Activated CD8-positive, alpha-beta memory T cell treated with anti-CD3 and anti-CD28 coated beads for 24 hours (primary cell): ENCODE data around the gene MTARC2.
"Not testable (repeated sequence)": the region's sequence is repeated elsewhere in the genome, so short reads cannot be mapped to it uniquely, and the experiment has no call there.

Experiments used
- DNase-seq: peaks from one replicate; pipeline ENCODE4 v3.0.0-alpha.2; 2020

Gene MTARC2

GRCh38 chr1:220748089-220748934 is at the start of gene MTARC2:
TSS of gene MTARC2 (plus strand) at chr1:220748322. CDS start at chr1:220748532, 210 bp downstream.
- no peak for DNase-seq

- no peak for DNase-seq
These were observed 49.5 kb upstream of the MTARC2 start for GRCh38 chr1:220698607-220699016.

GRCh38 chr1:220699044-220699443 is 49.1 kb upstream of the MTARC2 start:
- no peak for DNase-seq

DNA sequence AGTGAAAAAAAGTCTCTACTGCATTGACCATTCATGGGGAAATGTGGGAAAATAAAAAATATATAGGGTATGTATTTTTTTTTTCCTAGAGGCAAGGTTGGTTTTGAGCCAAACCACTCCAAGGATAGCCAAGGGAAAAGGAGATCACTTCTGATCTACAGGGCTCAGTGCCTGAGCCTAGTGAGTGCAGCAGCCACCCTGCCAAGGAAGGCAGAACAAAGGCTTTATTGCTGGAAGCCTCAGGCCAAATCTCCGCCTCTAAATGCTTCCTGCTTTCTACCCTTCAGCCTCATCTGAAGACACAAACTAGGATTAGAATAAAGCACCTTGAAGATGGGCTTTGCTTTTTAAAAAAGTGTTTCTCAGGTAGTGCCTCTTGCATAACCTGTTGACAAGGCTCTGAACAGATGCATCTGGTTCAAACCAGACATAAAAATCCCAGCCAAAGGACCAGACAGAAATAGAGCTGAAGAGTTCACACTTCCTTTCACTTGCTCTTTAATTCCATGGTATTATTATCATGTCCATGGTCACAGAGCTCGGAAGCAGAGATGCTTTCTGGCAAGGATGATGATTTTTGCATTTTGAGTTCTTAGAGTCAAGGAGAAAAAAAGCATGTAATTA is 47.5 kb upstream of the MTARC2 start:
- no peak for DNase-seq

DNA sequence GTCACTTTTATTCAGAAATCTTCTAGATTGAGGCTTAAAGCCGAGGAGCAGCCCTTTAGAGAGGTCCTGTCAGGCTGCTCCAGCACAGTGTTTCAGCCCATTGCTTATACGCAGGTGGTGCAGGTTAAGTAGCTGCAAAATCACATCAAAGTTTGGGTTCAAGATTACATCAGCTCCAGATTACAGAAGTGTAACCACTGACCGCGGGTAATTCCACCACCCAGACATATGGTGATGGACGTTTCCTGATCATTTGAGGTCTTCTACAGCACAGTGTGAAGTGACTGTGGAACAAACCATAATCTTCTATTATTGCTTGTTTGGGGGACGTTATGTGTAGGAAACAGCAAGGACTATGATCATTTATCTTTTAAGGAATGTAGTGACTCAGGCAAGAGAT is 46.1 kb upstream of the MTARC2 start:
- no peak for DNase-seq

DNA sequence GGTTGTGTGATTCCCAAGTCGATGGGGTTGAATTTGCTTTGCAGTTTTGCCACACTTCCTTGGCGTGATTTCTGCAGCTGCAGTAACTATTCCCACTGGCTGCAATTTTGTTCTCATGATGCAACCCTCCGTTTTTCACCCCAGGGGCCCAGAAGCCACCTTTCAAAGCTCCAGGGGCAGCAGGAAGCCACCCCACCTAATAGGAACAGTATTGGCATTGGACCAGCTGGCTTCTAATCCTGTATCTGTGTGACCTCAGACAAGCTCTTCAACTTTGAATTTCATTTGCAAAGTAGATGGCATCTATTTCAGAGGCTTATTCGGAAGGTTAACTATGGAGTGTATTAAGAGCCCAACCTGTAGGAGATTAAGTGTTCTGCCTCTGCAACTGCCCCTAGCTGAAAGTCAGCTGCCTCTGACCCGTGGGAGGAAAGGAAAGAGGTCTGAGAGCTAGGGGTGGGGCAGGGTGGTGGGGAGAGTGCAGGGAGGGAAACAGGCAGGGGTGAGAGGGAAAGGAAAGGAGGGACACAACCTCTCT is 45.3 kb upstream of the MTARC2 start:
- no peak for DNase-seq

DNA sequence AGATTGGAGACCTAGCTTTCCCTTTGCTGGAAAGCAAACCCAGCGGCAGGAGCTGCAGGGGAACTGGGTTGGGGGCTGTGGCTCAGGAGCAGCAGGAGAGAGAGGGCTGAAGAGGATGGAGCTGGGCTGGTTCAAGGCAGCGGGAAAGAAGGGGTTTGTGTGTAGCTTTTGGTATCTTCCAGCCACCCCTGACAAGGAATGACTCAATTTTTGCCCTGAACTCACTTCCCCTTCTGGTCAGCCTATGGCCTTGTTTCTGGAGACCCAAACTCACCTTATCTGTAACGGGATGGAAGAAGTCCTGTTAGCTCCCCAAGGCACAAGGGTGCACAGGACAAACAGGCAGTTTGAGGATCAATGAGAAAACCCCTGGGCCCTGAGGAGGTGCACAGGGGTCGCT is 44.8 kb upstream of the MTARC2 start:
- no peak for DNase-seq

DNA sequence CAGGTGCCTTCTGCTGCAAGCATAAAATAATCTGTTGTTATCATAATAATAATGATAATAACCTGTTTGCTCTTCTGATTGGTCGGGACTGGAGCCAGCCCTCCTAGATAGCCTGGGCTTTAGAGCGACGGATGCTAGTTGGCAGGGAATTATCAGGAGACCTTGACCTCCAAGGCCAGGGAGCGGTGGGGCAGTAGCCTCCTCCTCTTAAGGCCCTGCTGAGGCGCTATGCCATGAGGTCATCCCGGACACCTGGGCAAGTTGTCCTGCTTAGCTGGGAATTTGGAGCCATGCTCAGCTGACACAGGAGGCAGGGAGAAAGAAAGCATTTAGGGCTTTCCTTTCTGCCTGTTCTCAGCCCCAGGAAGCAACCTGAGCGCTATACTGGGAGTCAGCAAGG is 42.3 kb upstream of the MTARC2 start:
- no peak for DNase-seq

GRCh38 chr1:220706480-220706879 is 41.6 kb upstream of the MTARC2 start:
- no peak for DNase-seq

GRCh38 chr1:220707160-220707559 is 41.0 kb upstream of the MTARC2 start:
- DNase-seq, result no peak

GRCh38 chr1:220708244-220708643 is 39.9 kb upstream of the MTARC2 start:
- DNase-seq, result no peak

DNA sequence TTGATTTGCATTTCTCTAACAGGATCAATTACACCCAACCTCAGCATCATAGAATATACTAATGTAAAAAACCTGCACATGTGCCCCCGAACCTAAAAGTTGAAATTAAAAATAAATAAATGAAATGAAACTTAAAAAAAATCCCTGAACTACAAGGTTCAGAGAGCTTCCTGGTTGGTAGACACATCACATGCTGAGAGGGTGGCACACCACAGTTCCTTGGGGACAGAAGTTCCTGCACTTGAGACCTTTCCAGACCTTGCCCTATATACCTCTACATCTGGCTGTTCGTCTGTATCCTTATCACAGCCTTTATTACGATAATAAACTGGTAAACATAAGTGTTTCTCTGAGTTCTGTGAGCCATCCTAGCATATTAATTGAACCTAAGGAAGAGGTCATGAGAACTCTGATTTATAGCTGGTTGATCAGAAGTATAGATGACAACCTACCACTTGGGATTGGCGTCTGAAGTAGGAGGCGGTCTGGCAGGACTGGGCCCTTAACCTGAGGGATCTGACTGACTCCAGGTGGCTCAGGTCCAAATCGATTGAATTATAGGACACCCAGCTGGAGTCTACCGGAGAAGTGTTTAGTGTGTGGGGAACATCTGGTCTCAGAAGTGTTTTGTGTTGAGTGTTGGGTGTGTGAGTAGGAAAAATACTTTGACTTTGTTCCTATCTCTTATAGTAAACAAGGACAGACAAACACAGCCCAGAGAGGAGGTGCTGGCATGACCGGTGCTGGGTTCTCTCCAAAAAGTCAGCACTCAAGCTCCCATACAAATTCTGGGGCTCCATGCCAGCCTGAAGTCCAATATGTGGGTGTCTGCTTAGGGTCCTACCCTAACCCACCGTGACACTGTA is 39.0 kb upstream of the MTARC2 start:
- DNase-seq, result no peak

GRCh38 chr1:220710333-220710732 is 37.8 kb upstream of the MTARC2 start:
- no peak for DNase-seq

GRCh38 chr1:220711056-220711809 is 36.9 kb upstream of the MTARC2 start:
- no peak for DNase-seq

GRCh38 chr1:220715986-220716385 is 32.1 kb upstream of the MTARC2 start:
- not testable (repeated sequence) for DNase-seq

- no peak for DNase-seq
These were observed 30.1 kb upstream of the MTARC2 start for GRCh38 chr1:220717800-220718640.

DNA sequence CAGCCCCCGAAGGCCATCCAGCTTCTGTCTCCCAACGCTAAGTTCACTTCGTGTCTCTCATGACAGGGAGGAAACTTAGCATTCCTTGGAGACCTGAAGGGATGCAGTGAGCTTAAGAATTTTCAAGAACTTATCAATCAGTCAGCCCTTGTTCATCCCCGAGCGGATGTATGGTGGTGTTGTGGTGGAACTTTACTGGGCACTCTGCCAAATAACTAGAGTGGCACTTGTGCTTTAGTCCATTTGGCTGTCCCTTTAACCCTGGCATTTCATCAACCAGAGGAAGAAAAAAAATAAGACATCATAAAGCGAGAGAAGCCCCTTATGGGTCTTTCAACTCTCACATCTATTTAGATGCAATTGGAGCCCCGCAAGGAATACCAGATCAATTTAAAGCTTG is 26.9 kb upstream of the MTARC2 start:
- not testable (repeated sequence) for DNase-seq

GRCh38 chr1:220726634-220727033 is 21.5 kb upstream of the MTARC2 start:
- no peak for DNase-seq

GRCh38 chr1:220727519-220727918 is 20.6 kb upstream of the MTARC2 start:
- DNase-seq, result no peak

- DNase-seq, result no peak
These were observed 17.6 kb upstream of the MTARC2 start for GRCh38 chr1:220730486-220730885.

- no peak for DNase-seq
These were observed 16.0 kb upstream of the MTARC2 start for GRCh38 chr1:220732137-220732536.
